ENCODE data around the gene SPINK9. TPM values are rescaled to one million over a fixed set of nuclear protein-coding genes. Genes with fewer than 3 reads are reported as not detected.

SPINK9 gene
- total RNA-seq, 2 donors from 2014 or later = not detected

Other genes with a start within 250 kb of the SPINK9 start
- gene SPINK14, start 167.0 kb upstream of the SPINK9 start, total RNA-seq = not detected
- gene SPINK6, start 132.5 kb upstream of the SPINK9 start, total RNA-seq = not detected
- gene MARCOL, start 97.0 kb upstream of the SPINK9 start, total RNA-seq = not detected
- not detected for gene SPINK13, start 66.8 kb upstream of the SPINK9 start, total RNA-seq
- not detected for gene SPINK7, start 23.1 kb upstream of the SPINK9 start, total RNA-seq
- 10 to 100 TPM; 33.5 to 39.6 TPM for gene FBXO38, start 48.4 kb downstream of the SPINK9 start, total RNA-seq

Data from left cardiac atrium (tissue), 2 donors.